HCT116 (cell line): ENCODE data around the gene ZSCAN30. TPM values are rescaled to one million over a fixed set of nuclear protein-coding genes. Genes with fewer than 3 reads are reported as not detected.
A peak's percentile ranks its signal among the peaks of the same experiment; 100 is the strongest.

Experiments used
- ATAC-seq: fragments of 200-7000 bp; cut with Tn5 transposase; 2 replicates; pipeline ENCODE4 v1.9.1; 2020; ENCODE audit warnings: mild to moderate bottlenecking, moderate library complexity
- BruUV-seq: library from RNA; stranded (reverse); fragments of 400-500 nt; replicated peaks from 2 replicates; lab custom pipeline; 2021; lab: Mats Ljungman, UMichigan
- CTCF ChIA-PET: fragments of 300-600 bp; sonication (Branson Sonifier 250); formaldehyde crosslinking; loops from one replicate; lab custom pipeline; 2021; ENCODE audit warnings: antibody characterized with exemption; lab: Charles Lee
- POLR2A ChIA-PET: fragments of 300-600, 350-600 bp; sonication (Branson Sonifier 250); formaldehyde crosslinking; loops from one replicate; lab custom pipeline; 2021; ENCODE audit warnings: antibody characterized with exemption; lab: Charles Lee
- RAD21 ChIA-PET, 2 experiments: fragments of 300-600 bp; sonication (Branson Sonifier 250); formaldehyde crosslinking; loops; one replicate each; lab custom pipeline; 2023; ENCODE audit warnings: low total read pairs in 2 of 2; ENCODE audit not compliant: uncharacterized antibody in 2 of 2, unreplicated experiment in 2 of 2, low non-redundant PET in 1 of 2; lab: Charles Lee
- DNase-seq: peaks from one replicate; pipeline ENCODE4 v3.0.0-alpha.2; 2010; ENCODE audit warnings: low read depth, low spot score
- H2AFZ ChIP-seq: fragments of 200-600 bp; shearing (Covaris generic), sonication (generic); 2 replicates; pipeline ENCODE4 v1.6.1; 2017; ENCODE audit warnings: low read depth, mixed run types, mixed read lengths, antibody characterized with exemption, low read length; ENCODE audit not compliant: poor library complexity, severe bottlenecking
- H3K27ac ChIP-seq: 2 replicates; pipeline ENCODE4 v1.5.1; 2012; ENCODE audit warnings: low read depth, low read length
- H3K27me3 ChIP-seq: fragments of 200-600 bp; sonication (generic); 2 replicates; pipeline ENCODE4 v1.6.1; 2016; ENCODE audit warnings: mixed run types, low read length, mixed read lengths; ENCODE audit not compliant: insufficient read depth
- H3K36me3 ChIP-seq, 2 experiments: fragments of 200-500 bp in 1 of 2; fragments of 200-600 bp in 1 of 2; sonication (Bioruptor generic) in 1 of 2; sonication (generic) in 1 of 2; 2 replicates each; pipeline versions ENCODE4 v1.5.1 to v1.6.1; 2014 to 2016; ENCODE audit warnings: low read length in 2 of 2, inconsistent platforms in 1 of 2, mixed read lengths in 1 of 2, mixed run types in 1 of 2; ENCODE audit not compliant: insufficient read depth in 2 of 2, control insufficient read depth in 1 of 2
- H3K4me1 ChIP-seq, 2 experiments: fragments of 200-600 bp in 1 of 2; sonication (generic) in 1 of 2; 2 replicates each; pipeline versions ENCODE4 v1.5.1 to v1.6.1; 2012 to 2017; ENCODE audit warnings: low read length in 2 of 2, inconsistent platforms in 1 of 2, mild to moderate bottlenecking in 1 of 2, mixed read lengths in 1 of 2, mixed run types in 1 of 2, moderate library complexity in 1 of 2; ENCODE audit not compliant: insufficient read depth in 2 of 2, control insufficient read depth in 1 of 2
- H3K4me2 ChIP-seq: fragments of 200-600 bp; sonication (generic); 2 replicates; pipeline ENCODE4 v1.6.1; 2017; ENCODE audit warnings: mixed run types, low read length, mixed read lengths
- H3K4me3 ChIP-seq, 2 experiments: fragments of 200-600 bp in 1 of 2; sonication (generic) in 1 of 2; replicated peaks in 1 of 2; 2 replicates each; pipeline ENCODE4 v1.5.1; 2011 to 2016; ENCODE audit warnings: low read length in 2 of 2, control low read depth in 1 of 2, low read depth in 1 of 2, mild to moderate bottlenecking in 1 of 2, mixed read lengths in 1 of 2, mixed run types in 1 of 2
- H3K79me2 ChIP-seq: fragments of 200-600 bp; sonication (generic); 2 replicates; pipeline ENCODE4 v1.6.1; 2017; ENCODE audit warnings: mild to moderate bottlenecking, mixed run types, low read length, moderate library complexity, mixed read lengths; ENCODE audit not compliant: insufficient read depth
- H3K9ac ChIP-seq: fragments of 200-600 bp; sonication (generic); 2 replicates; pipeline ENCODE4 v1.6.1; 2016; ENCODE audit warnings: low read length, mixed read lengths
- H3K9me2 ChIP-seq: fragments of 200-600 bp; sonication (generic), shearing (Covaris generic); 2 replicates; pipeline ENCODE4 v1.6.1; 2017; ENCODE audit warnings: mixed run types, mild to moderate bottlenecking, moderate library complexity; ENCODE audit not compliant: insufficient read depth
- H3K9me3 ChIP-seq, 2 experiments: fragments of 200-500 bp in 1 of 2; fragments of 200-600 bp in 1 of 2; sonication (Bioruptor generic) in 1 of 2; sonication (generic) in 1 of 2; 2 replicates each; pipeline ENCODE4 v1.6.1; 2014 to 2017; ENCODE audit warnings: low read length in 2 of 2, mixed read lengths in 2 of 2, inconsistent platforms in 1 of 2, low read depth in 1 of 2, mild to moderate bottlenecking in 1 of 2, mixed run types in 1 of 2, moderate library complexity in 1 of 2; ENCODE audit not compliant: control insufficient read depth in 1 of 2, insufficient read depth in 1 of 2
- H4K20me1 ChIP-seq: fragments of 200-600 bp; sonication (generic), shearing (Covaris generic); 2 replicates; pipeline ENCODE4 v1.6.1; 2017; ENCODE audit warnings: mixed run types, mild to moderate bottlenecking, moderate library complexity; ENCODE audit not compliant: insufficient read depth
- CEBPB ChIP-seq: IDR thresholded peaks from 2 replicates; pipeline ENCODE4 v1.6.1; 2012; ENCODE audit warnings: low read depth
- EGR1 ChIP-seq: IDR thresholded peaks from 2 replicates; pipeline ENCODE4 v1.6.1; 2012; ENCODE audit warnings: low read depth
- ELF1 ChIP-seq: IDR thresholded peaks from 2 replicates; pipeline ENCODE4 v1.6.1; 2012; ENCODE audit warnings: low read depth, borderline replicate concordance
- FOSL1 ChIP-seq: IDR thresholded peaks from 2 replicates; pipeline ENCODE4 v1.6.1; 2012; ENCODE audit warnings: low read depth
- POLR2AphosphoS5 ChIP-seq: IDR thresholded peaks from 2 replicates; pipeline ENCODE4 v1.6.1; 2011; ENCODE audit warnings: mild to moderate bottlenecking, low read depth, low read length, moderate library complexity
- REST ChIP-seq: IDR thresholded peaks from 2 replicates; pipeline ENCODE4 v1.6.1; 2012; ENCODE audit warnings: low read depth
- ZNF274 ChIP-seq: fragments of 200-500 bp; sonication (Bioruptor generic); IDR thresholded peaks from 2 replicates; pipeline ENCODE4 v1.6.1; 2014; ENCODE audit warnings: mild to moderate bottlenecking, low read depth, low read length, inconsistent platforms
- intact Hi-C: fragments of 100-400 bp; cut with micrococcal nuclease; formaldehyde crosslinking; loops from 2 replicates; pipeline ENCODE4 v1.10.0; 2022
- total RNA-seq: library from RNA; stranded (reverse); gene quantifications from one replicate; pipeline ENCODE4 v1.2.1, GENCODE V29; 2021; ENCODE audit not compliant: unreplicated experiment
- TF ChIP-seq, protein P1 (sequence below): IDR thresholded peaks from 2 replicates; pipeline ENCODE4 v1.6.1; 2011; ENCODE audit warnings: mild to moderate bottlenecking, low read length, moderate library complexity; ENCODE audit not compliant: insufficient replicate concordance; ENCODE audit errors: extremely low read depth

ZSCAN30 gene
- total RNA-seq, 1 experiment from 2014 or later, result 11.5 TPM

DNA sequence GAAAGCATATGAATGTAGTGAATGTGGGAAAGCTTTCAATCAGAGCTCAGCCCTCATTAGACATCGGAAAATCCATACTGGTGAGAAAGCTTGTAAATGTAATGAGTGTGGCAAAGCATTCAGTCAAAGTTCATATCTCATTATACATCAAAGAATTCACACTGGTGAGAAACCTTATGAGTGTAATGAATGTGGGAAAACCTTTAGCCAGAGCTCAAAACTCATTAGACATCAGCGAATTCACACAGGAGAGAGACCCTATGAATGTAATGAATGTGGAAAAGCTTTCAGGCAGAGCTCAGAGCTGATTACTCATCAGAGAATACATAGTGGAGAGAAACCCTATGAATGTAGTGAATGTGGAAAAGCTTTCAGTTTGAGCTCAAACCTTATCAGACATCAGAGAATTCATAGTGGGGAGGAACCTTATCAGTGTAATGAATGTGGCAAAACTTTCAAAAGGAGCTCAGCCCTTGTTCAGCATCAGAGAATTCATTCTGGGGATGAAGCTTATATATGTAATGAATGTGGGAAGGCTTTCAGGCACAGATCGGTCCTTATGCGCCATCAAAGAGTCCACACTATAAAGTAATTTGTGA lies 44.2 kb downstream of the ZSCAN30 start:
- peaks cover 0 to 18% of the 10 kb centered on the region in 2 experiments; a peak in 2 of 4 replicates for H3K9me3 ChIP-seq
- TF ChIP-seq CEBPB (no peak), EGR1 (no peak), POLR2AphosphoS5 (no peak), REST (no peak), ZNF274 (peak; percentile 46), FOSL1 (no peak), ELF1 (no peak)
- TF ChIP-seq, protein P1, sequence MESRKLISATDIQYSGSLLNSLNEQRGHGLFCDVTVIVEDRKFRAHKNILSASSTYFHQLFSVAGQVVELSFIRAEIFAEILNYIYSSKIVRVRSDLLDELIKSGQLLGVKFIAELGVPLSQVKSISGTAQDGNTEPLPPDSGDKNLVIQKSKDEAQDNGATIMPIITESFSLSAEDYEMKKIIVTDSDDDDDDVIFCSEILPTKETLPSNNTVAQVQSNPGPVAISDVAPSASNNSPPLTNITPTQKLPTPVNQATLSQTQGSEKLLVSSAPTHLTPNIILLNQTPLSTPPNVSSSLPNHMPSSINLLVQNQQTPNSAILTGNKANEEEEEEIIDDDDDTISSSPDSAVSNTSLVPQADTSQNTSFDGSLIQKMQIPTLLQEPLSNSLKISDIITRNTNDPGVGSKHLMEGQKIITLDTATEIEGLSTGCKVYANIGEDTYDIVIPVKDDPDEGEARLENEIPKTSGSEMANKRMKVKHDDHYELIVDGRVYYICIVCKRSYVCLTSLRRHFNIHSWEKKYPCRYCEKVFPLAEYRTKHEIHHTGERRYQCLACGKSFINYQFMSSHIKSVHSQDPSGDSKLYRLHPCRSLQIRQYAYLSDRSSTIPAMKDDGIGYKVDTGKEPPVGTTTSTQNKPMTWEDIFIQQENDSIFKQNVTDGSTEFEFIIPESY, result no peak
- BruUV-seq, result no TSS peak
- peaks cover 18% of the 10 kb centered on the region for H3K79me2 ChIP-seq
- no peak overlapping the region for H2AFZ ChIP-seq
- intact Hi-C loops, result no loop called here
- no peaks in the 10 kb centered on the region for H3K27me3 ChIP-seq
- H3K4me1 ChIP-seq, result peaks cover 0 to 6% of the 10 kb centered on the region in 2 experiments; a peak in 1 of 4 replicates
- ChIA-PET RAD21 (interaction anchor here in 1 of 2 experiments (0.7 kb wide), 1 partner anchor 256 kb away, joined by 4 read pairs; no protein-coding TSS in a partner anchor), POLR2A (interaction anchor here (1.2 kb wide), 1 partner anchor 44 kb away, joined by 4 read pairs; the partner anchor contains the start of gene ZSCAN30), CTCF (no interaction called here)
- H3K4me3 ChIP-seq, result no peak overlapping the region
- no peak overlapping the region for H3K9ac ChIP-seq
- no peaks in the 10 kb centered on the region for H3K9me2 ChIP-seq
- no peak for ATAC-seq
- H3K36me3 ChIP-seq, result peaks cover 52 to 79% of the 10 kb centered on the region in 2 experiments
- no peaks in the 10 kb centered on the region for H4K20me1 ChIP-seq
- no peak overlapping the region for H3K27ac ChIP-seq
- DNase-seq, result no peak
- no peak overlapping the region for H3K4me2 ChIP-seq
